ENCODE measurements around the gene PEAK1.

The PEAK1 gene

GRCh38 chr15:77347197-77347596 is 72.7 kb downstream of the PEAK1 start:
- Histone ChIP-seq H2BK15ac (ENCODE audit: low read length) (no peak overlapping the region), H3K4me1 (ENCODE audit: control insufficient read depth in 2 of 2, insufficient read depth in 1 of 2, low read depth in 1 of 2, low read length in 2 of 2) (peaks cover 0 to 7% of the 10 kb centered on the region in 2 donors), H3K27ac (replicated peaks; ENCODE audit: low read length) (no peak overlapping the region), H4K91ac (ENCODE audit: low read depth, low read length, poor library complexity) (no peak overlapping the region), H2AK5ac (ENCODE audit: low read depth, low read length) (no peak overlapping the region), H3K79me1 (ENCODE audit: low read depth, low read length) (no peaks in the 10 kb centered on the region), H3K4me3 (ENCODE audit: low read length in 2 of 2) (no peak overlapping the region), H3K36me3 (replicated peaks in 1 of 2; ENCODE audit: control insufficient read depth in 2 of 2, insufficient read depth in 2 of 2, low read length in 2 of 2) (peaks cover 0 to 7% of the 10 kb centered on the region in 2 donors), H3K27me3 (ENCODE audit: control insufficient read depth in 3 of 3, insufficient read depth in 3 of 3, low read depth in 1 of 3, low read length in 3 of 3) (no peaks in the 10 kb centered on the region), H3K9me3 (replicated peaks in 1 of 2; ENCODE audit: control insufficient read depth in 2 of 2, insufficient read depth in 1 of 2, low read depth in 1 of 2, low read length in 2 of 2) (peaks cover 0 to 10% of the 10 kb centered on the region in 2 donors), H3K9ac (ENCODE audit: low read depth, low read length, poor library complexity) (no peak overlapping the region), H3K23ac (ENCODE audit: low read depth, low read length, poor library complexity) (no peak overlapping the region), H3K4ac (ENCODE audit: low read length) (no peak overlapping the region), H2BK5ac (ENCODE audit: low read length) (no peak overlapping the region), H3K14ac (ENCODE audit: low read length) (no peak overlapping the region), H2BK12ac (ENCODE audit: low read length) (no peak overlapping the region), H2AFZ (ENCODE audit: low read length) (no peak overlapping the region), H2BK120ac (ENCODE audit: low read depth, low read length) (no peak overlapping the region), H3K18ac (ENCODE audit: low read length) (no peak overlapping the region), H3K4me2 (ENCODE audit: insufficient read depth, low read length, poor library complexity, severe bottlenecking) (no peak overlapping the region), H4K8ac (ENCODE audit: low read depth, low read length) (no peak overlapping the region)
- no CpG with 5 or more reads among the region's 4 CpGs for WGBS, 2 donors (ENCODE audit: extremely low coverage in 2 of 2, insufficient read length in 2 of 2, insufficient replicate concordance in 1 of 2)
- DNase-seq (ENCODE audit: low spot score) = no peak

- H3K36me3 ChIP-seq (replicated peaks in 1 of 2; ENCODE audit: control insufficient read depth in 2 of 2, insufficient read depth in 2 of 2, low read length in 2 of 2) = peaks cover 0 to 7% of the 10 kb centered on the region in 2 donors
- no peak overlapping the region for H3K27ac ChIP-seq (replicated peaks; ENCODE audit: low read length)
- H3K4ac ChIP-seq (ENCODE audit: low read length) = no peak overlapping the region
- no peak overlapping the region for H2AFZ ChIP-seq (ENCODE audit: low read length)
- H3K27me3 ChIP-seq (ENCODE audit: control insufficient read depth in 3 of 3, insufficient read depth in 3 of 3, low read depth in 1 of 3, low read length in 3 of 3) = no peaks in the 10 kb centered on the region
- no peak overlapping the region for H4K8ac ChIP-seq (ENCODE audit: low read depth, low read length)
- no CpG with 5 or more reads among the region's 4 CpGs for WGBS, 2 donors (ENCODE audit: extremely low coverage in 2 of 2, insufficient read length in 2 of 2, insufficient replicate concordance in 1 of 2)
- H2BK15ac ChIP-seq (ENCODE audit: low read length) = no peak overlapping the region
- peaks cover 0 to 13% of the 10 kb centered on the region in 2 donors for H3K9me3 ChIP-seq (replicated peaks in 1 of 2; ENCODE audit: control insufficient read depth in 2 of 2, insufficient read depth in 1 of 2, low read depth in 1 of 2, low read length in 2 of 2)
- H3K18ac ChIP-seq (ENCODE audit: low read length) = no peak overlapping the region
- no peak overlapping the region for H3K23ac ChIP-seq (ENCODE audit: low read depth, low read length, poor library complexity)
- no peak overlapping the region for H2AK5ac ChIP-seq (ENCODE audit: low read depth, low read length)
- no peak overlapping the region for H3K14ac ChIP-seq (ENCODE audit: low read length)
- no peak overlapping the region for H3K9ac ChIP-seq (ENCODE audit: low read depth, low read length, poor library complexity)
- H3K4me1 ChIP-seq (ENCODE audit: control insufficient read depth in 2 of 2, insufficient read depth in 1 of 2, low read depth in 1 of 2, low read length in 2 of 2) = peaks cover 0 to 7% of the 10 kb centered on the region in 2 donors
- H3K79me1 ChIP-seq (ENCODE audit: low read depth, low read length) = no peaks in the 10 kb centered on the region
- H2BK12ac ChIP-seq (ENCODE audit: low read length) = no peak overlapping the region
- H3K4me3 ChIP-seq (ENCODE audit: low read length in 2 of 2) = no peak overlapping the region
- H2BK120ac ChIP-seq (ENCODE audit: low read depth, low read length) = no peak overlapping the region
- H4K91ac ChIP-seq (ENCODE audit: low read depth, low read length, poor library complexity) = no peak overlapping the region
- no peak for DNase-seq (ENCODE audit: low spot score)
- no peak overlapping the region for H2BK5ac ChIP-seq (ENCODE audit: low read length)
- H3K4me2 ChIP-seq (ENCODE audit: insufficient read depth, low read length, poor library complexity, severe bottlenecking) = no peak overlapping the region
These were observed 73.5 kb downstream of the PEAK1 start for GRCh38 chr15:77346245-77347036.

GRCh38 chr15:77342807-77343206 is 77.1 kb downstream of the PEAK1 start:
- H2BK5ac ChIP-seq (ENCODE audit: low read length) = no peak overlapping the region

DNA sequence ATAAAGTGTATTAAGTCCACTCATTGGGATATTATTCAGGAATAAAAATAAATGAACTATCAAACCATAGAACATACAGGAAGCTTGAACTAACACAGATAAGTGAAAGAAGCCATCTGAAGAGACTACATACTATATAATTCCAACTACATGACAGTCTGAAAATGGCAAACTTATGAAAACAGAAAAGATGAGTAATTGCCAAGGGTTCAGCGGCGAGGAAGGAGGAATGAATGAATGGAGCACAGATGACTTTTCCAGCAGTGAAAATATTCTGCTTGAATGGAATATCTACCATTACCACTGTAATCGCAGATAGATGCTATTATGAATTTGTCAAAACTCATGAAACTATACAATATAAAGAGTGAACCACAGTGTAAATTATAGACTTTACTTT is 79.7 kb downstream of the PEAK1 start:
- no peak overlapping the region for H2BK15ac ChIP-seq (ENCODE audit: low read length)
- H4K8ac ChIP-seq (ENCODE audit: low read depth, low read length) = no peak overlapping the region
- no peak overlapping the region for H2BK120ac ChIP-seq (ENCODE audit: low read depth, low read length)
- H3K27ac ChIP-seq (replicated peaks; ENCODE audit: low read length) = no peak overlapping the region
- H3K4me2 ChIP-seq (ENCODE audit: insufficient read depth, low read length, poor library complexity, severe bottlenecking) = no peak overlapping the region
- no peak for DNase-seq (ENCODE audit: low spot score)
- no peak overlapping the region for H2AFZ ChIP-seq (ENCODE audit: low read length)
- H3K4ac ChIP-seq (ENCODE audit: low read length) = no peak overlapping the region
- H2AK5ac ChIP-seq (ENCODE audit: low read depth, low read length) = no peak overlapping the region
- no peaks in the 10 kb centered on the region for H3K79me1 ChIP-seq (ENCODE audit: low read depth, low read length)
- no CpG with 5 or more reads among the region's 3 CpGs for WGBS, 2 donors (ENCODE audit: extremely low coverage in 2 of 2, insufficient read length in 2 of 2, insufficient replicate concordance in 1 of 2)
- no peak overlapping the region for H3K14ac ChIP-seq (ENCODE audit: low read length)
- peaks cover 0 to 5% of the 10 kb centered on the region in 2 donors for H3K9me3 ChIP-seq (replicated peaks in 1 of 2; ENCODE audit: control insufficient read depth in 2 of 2, insufficient read depth in 1 of 2, low read depth in 1 of 2, low read length in 2 of 2)
- no peak overlapping the region for H3K18ac ChIP-seq (ENCODE audit: low read length)
- H2BK12ac ChIP-seq (ENCODE audit: low read length) = no peak overlapping the region
- peaks cover 0 to 2% of the 10 kb centered on the region in 2 donors for H3K4me1 ChIP-seq (ENCODE audit: control insufficient read depth in 2 of 2, insufficient read depth in 1 of 2, low read depth in 1 of 2, low read length in 2 of 2)
- peaks cover 0 to 2% of the 10 kb centered on the region in 2 donors for H3K36me3 ChIP-seq (replicated peaks in 1 of 2; ENCODE audit: control insufficient read depth in 2 of 2, insufficient read depth in 2 of 2, low read length in 2 of 2)
- no peak overlapping the region for H3K23ac ChIP-seq (ENCODE audit: low read depth, low read length, poor library complexity)
- H3K27me3 ChIP-seq (ENCODE audit: control insufficient read depth in 3 of 3, insufficient read depth in 3 of 3, low read depth in 1 of 3, low read length in 3 of 3) = no peaks in the 10 kb centered on the region
- no peak overlapping the region for H2BK5ac ChIP-seq (ENCODE audit: low read length)
- H3K9ac ChIP-seq (ENCODE audit: low read depth, low read length, poor library complexity) = no peak overlapping the region
- H4K91ac ChIP-seq (ENCODE audit: low read depth, low read length, poor library complexity) = no peak overlapping the region
- no peak overlapping the region for H3K4me3 ChIP-seq (ENCODE audit: low read length in 2 of 2)

More at GRCh38 chr15:77342807-77343206, 77.1 kb downstream of the PEAK1 start:
- Histone ChIP-seq H3K18ac (ENCODE audit: low read length) (no peak overlapping the region), H2AK5ac (ENCODE audit: low read depth, low read length) (no peak overlapping the region), H3K27ac (replicated peaks; ENCODE audit: low read length) (no peak overlapping the region), H2BK15ac (ENCODE audit: low read length) (no peak overlapping the region), H3K9me3 (replicated peaks in 1 of 2; ENCODE audit: control insufficient read depth in 2 of 2, insufficient read depth in 1 of 2, low read depth in 1 of 2, low read length in 2 of 2) (peaks cover 0 to 15% of the 10 kb centered on the region in 2 donors), H3K4ac (ENCODE audit: low read length) (no peak overlapping the region), H4K91ac (ENCODE audit: low read depth, low read length, poor library complexity) (no peak overlapping the region), H3K4me3 (ENCODE audit: low read length in 2 of 2) (no peak overlapping the region), H3K4me1 (ENCODE audit: control insufficient read depth in 2 of 2, insufficient read depth in 1 of 2, low read depth in 1 of 2, low read length in 2 of 2) (peaks cover 0 to 2% of the 10 kb centered on the region in 2 donors), H3K9ac (ENCODE audit: low read depth, low read length, poor library complexity) (no peak overlapping the region), H4K8ac (ENCODE audit: low read depth, low read length) (no peak overlapping the region), H3K14ac (ENCODE audit: low read length) (no peak overlapping the region), H2BK120ac (ENCODE audit: low read depth, low read length) (no peak overlapping the region), H3K27me3 (ENCODE audit: control insufficient read depth in 3 of 3, insufficient read depth in 3 of 3, low read depth in 1 of 3, low read length in 3 of 3) (no peaks in the 10 kb centered on the region), H3K36me3 (replicated peaks in 1 of 2; ENCODE audit: control insufficient read depth in 2 of 2, insufficient read depth in 2 of 2, low read length in 2 of 2) (peaks cover 0 to 7% of the 10 kb centered on the region in 2 donors), H2AFZ (ENCODE audit: low read length) (no peak overlapping the region), H3K79me1 (ENCODE audit: low read depth, low read length) (no peaks in the 10 kb centered on the region), H3K4me2 (ENCODE audit: insufficient read depth, low read length, poor library complexity, severe bottlenecking) (no peak overlapping the region), H2BK12ac (ENCODE audit: low read length) (no peak overlapping the region), H3K23ac (ENCODE audit: low read depth, low read length, poor library complexity) (no peak overlapping the region)
- DNase-seq (ENCODE audit: low spot score) = no peak
- no CpG with 5 or more reads among the region's 3 CpGs for WGBS, 2 donors (ENCODE audit: extremely low coverage in 2 of 2, insufficient read length in 2 of 2, insufficient replicate concordance in 1 of 2)
